GM23248 (cell line): ENCODE results near the gene CDRT4. TPM values are rescaled to one million over a fixed set of nuclear protein-coding genes. Genes with fewer than 3 reads are reported as not detected.

Experiments used
- DNase-seq: peaks from one replicate; pipeline ENCODE4 v3.0.0-alpha.2; 2015
- H2AFZ ChIP-seq: fragments of 200-600 bp; sonication (generic); 2 replicates; pipeline ENCODE4 v1.6.1; 2016; ENCODE audit warnings: antibody characterized with exemption
- H3F3A ChIP-seq: fragments of 200-600 bp; sonication (generic); 2 replicates; pipeline ENCODE4 v1.6.1; 2016; ENCODE audit warnings: mild to moderate bottlenecking, antibody characterized with exemption, mixed run types; ENCODE audit not compliant: insufficient read depth
- H3K27ac ChIP-seq: fragments of 200-600 bp; sonication (generic); 2 replicates; pipeline ENCODE4 v1.5.1; 2016; ENCODE audit warnings: mild to moderate bottlenecking
- H3K27me3 ChIP-seq: fragments of 200-600 bp; sonication (generic); replicated peaks from 2 replicates; pipeline ENCODE4 v1.6.1; 2016; ENCODE audit warnings: mild to moderate bottlenecking; ENCODE audit not compliant: insufficient read depth
- H3K36me3 ChIP-seq: fragments of 200-600 bp; sonication (generic); 2 replicates; pipeline ENCODE4 v1.6.1; 2016; ENCODE audit warnings: low read depth, mild to moderate bottlenecking
- H3K4me1 ChIP-seq: fragments of 200-600 bp; sonication (generic); 2 replicates; pipeline ENCODE4 v1.6.1; 2016; ENCODE audit warnings: mild to moderate bottlenecking; ENCODE audit not compliant: insufficient read depth
- H3K4me2 ChIP-seq: fragments of 200-600 bp; sonication (generic); one replicate; pipeline ENCODE4 v1.6.1; 2016; ENCODE audit warnings: mild to moderate bottlenecking; ENCODE audit not compliant: unreplicated experiment
- H3K4me3 ChIP-seq: fragments of 200-600 bp; sonication (generic); 2 replicates; pipeline ENCODE4 v1.5.1; 2016; ENCODE audit warnings: mild to moderate bottlenecking
- H3K79me2 ChIP-seq: fragments of 200-600 bp; sonication (generic); 2 replicates; pipeline ENCODE4 v1.6.1; 2016; ENCODE audit warnings: mild to moderate bottlenecking; ENCODE audit not compliant: insufficient read depth
- H3K9ac ChIP-seq: fragments of 200-600 bp; sonication (generic); 2 replicates; pipeline ENCODE4 v1.6.1; 2016; ENCODE audit warnings: mild to moderate bottlenecking
- H3K9me2 ChIP-seq: fragments of 200-600 bp; sonication (generic); 2 replicates; pipeline ENCODE4 v1.6.1; 2016; ENCODE audit warnings: mixed run types, mild to moderate bottlenecking, moderate library complexity; ENCODE audit not compliant: insufficient read depth
- H3K9me3 ChIP-seq: fragments of 200-600 bp; sonication (generic); one replicate; pipeline ENCODE4 v1.6.1; 2017; ENCODE audit warnings: low read depth
- H4K20me1 ChIP-seq: fragments of 200-600 bp; sonication (generic); 2 replicates; pipeline ENCODE4 v1.6.0; 2016; ENCODE audit not compliant: insufficient read depth
- EZH2 ChIP-seq: fragments of 200-600 bp; sonication (generic); IDR thresholded peaks from 2 replicates; pipeline ENCODE4 v1.6.1; 2018; ENCODE audit warnings: antibody characterized with exemption, mild to moderate bottlenecking; ENCODE audit not compliant: insufficient read depth, poor library complexity, severe bottlenecking
- EZH2phosphoT487 ChIP-seq: fragments of 200-600 bp; sonication (generic); IDR thresholded peaks from 2 replicates; pipeline ENCODE4 v1.6.1; 2018; ENCODE audit warnings: antibody characterized with exemption, moderate library complexity, mild to moderate bottlenecking, low read depth; ENCODE audit not compliant: insufficient read depth
- WGBS, 2 experiments: methylation state at CpG; one replicate each; pipeline ENCODE4 v1.1.6; 2015 to 2017; ENCODE audit warnings: low lambda C conversion rate in 2 of 2, low coverage in 1 of 2; ENCODE audit errors: missing lambda C conversion rate in 2 of 2; 5-methylcytosine and 5-hydroxymethylcytosine counted together
- in situ Hi-C: fragments of 300-500 bp; cut with MboI; formaldehyde crosslinking; loops from 2 replicates; pipeline ENCODE4 v1.15.0; 2020
- polyA plus RNA-seq: library from polyadenylated mRNA; unstranded; fragments of >200 nt; fragmentation: Nextera tagmentation; extraction: Ambion mirVana; gene quantifications from 2 replicates; pipeline ENCODE4 v1.2.1, GENCODE V29; 2016
- total RNA-seq: library from RNA; depleted of rRNA; stranded (reverse); fragments of >200 nt; shearing (Covaris generic); gene quantifications from 2 replicates; pipeline ENCODE4 v1.2.3, GENCODE V29; 2014

CDRT4 gene
- total and polyA plus RNA-seq, 2 experiments from 2014 or later = 3.0 to 3.8 TPM

DNA sequence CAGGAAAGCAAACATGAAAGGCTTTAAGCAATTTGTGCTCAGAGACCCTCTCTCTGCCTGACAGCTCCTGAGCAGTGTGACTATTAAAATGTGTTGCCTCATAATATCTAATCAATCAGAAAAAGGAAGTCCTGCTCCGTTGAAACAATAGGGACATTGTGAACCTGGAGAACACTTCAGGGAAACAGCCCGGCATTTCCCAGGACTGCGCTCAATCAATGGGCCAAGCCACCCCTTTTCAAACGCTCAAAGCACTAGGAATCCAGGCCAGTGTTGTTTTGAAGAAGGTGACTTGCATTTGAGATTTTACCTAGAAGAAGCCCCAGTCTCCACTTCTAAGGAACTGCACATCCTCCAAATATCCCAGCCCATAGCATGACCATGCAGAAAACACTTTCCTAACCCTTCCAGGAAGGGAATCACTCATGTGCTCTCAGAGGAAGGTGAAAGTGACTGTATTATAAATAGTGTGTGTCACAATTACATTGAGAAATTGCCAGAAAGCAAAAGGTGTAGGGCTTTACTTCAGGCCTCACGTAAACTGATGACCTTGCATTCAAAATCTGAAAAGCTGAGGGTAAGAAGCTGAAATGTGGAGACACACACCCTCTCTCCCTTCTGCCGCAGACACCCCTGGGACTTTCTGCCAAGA, 19.4 kb downstream of the CDRT4 start:
- no peak overlapping the region for H2AFZ ChIP-seq
- in situ Hi-C loops = no loop called here
- no peak overlapping the region for H3K4me2 ChIP-seq

DNA sequence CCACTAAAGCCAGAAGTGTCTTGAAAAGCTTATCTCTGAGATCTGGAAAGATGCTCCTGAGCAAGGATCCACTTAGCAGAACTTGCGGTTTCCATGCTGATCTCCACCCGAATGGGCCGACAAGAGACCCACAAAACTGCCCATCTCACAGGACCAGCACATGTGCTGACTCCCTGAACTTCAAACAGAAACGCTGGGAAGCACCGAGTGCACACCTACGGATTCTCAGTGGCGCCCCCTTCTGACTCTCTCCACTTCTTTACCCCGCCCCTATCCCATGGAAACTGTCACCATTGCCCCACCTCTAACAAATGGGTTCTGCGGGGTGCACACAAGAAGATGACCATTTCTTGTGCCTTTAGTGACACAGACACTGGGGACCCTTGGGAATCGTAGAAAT, 21.4 kb downstream of the CDRT4 start:
- Histone ChIP-seq H3K27ac (no peak overlapping the region), H3K9me3 (no peaks in the 10 kb centered on the region), H3F3A (no peaks in the 10 kb centered on the region), H3K4me2 (no peak overlapping the region), H4K20me1 (no peaks in the 10 kb centered on the region), H3K4me1 (no peaks in the 10 kb centered on the region), H3K36me3 (no peaks in the 10 kb centered on the region), H3K9ac (no peak overlapping the region), H3K79me2 (no peaks in the 10 kb centered on the region), H3K27me3 (no peaks in the 10 kb centered on the region), H3K4me3 (no peak overlapping the region), H2AFZ (no peak overlapping the region), H3K9me2 (no peaks in the 10 kb centered on the region)
- in situ Hi-C loops = no loop called here
- 81 to 82% methylated on average over 10 of the region's 10 CpGs for WGBS, 2 experiments
- TF ChIP-seq EZH2 (no peak), EZH2phosphoT487 (no peak)
- DNase-seq = peak; percentile 9

More for the DNA sequence above, 19.4 kb downstream of the CDRT4 start:
- Histone ChIP-seq H4K20me1 (no peaks in the 10 kb centered on the region), H3K27me3 (no peaks in the 10 kb centered on the region), H3K9me2 (no peaks in the 10 kb centered on the region), H3K9ac (no peak overlapping the region), H3K27ac (no peak overlapping the region), H3K79me2 (no peaks in the 10 kb centered on the region), H3F3A (peaks cover 3% of the 10 kb centered on the region; the same call in 1 of the 2 replicates), H3K4me1 (peaks cover 10% of the 10 kb centered on the region), H3K4me3 (no peak overlapping the region), H3K9me3 (no peaks in the 10 kb centered on the region), H3K36me3 (no peaks in the 10 kb centered on the region)
- DNase-seq = no peak
- 89 to 90% methylated on average over 6 of the region's 6 CpGs for WGBS, 2 experiments
- TF ChIP-seq EZH2 = no peak
- TF ChIP-seq EZH2phosphoT487 = no peak

DNA sequence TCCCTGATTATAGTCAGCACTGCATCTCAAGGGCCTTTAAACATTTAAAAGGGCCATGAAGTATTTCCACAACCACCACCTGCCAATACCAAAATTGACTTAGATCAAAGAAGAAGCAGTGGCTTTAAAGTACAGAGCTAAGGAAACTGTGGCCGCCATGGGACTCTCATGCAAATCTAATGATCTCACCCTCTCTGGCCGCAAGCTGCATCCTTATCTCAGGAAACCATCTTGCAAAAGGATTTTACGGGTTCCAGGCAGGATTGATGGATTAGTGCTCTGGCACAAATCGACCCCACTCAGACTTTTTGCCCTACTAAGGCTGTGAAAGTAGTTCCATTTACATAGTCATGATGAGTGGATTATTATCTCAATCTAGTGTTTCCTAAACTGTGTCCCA, 22.6 kb downstream of the CDRT4 start:
- Histone ChIP-seq H2AFZ (no peak overlapping the region), H3K79me2 (no peaks in the 10 kb centered on the region), H3F3A (no peaks in the 10 kb centered on the region), H3K9me2 (no peaks in the 10 kb centered on the region), H3K4me3 (no peak overlapping the region), H4K20me1 (no peaks in the 10 kb centered on the region), H3K27me3 (no peaks in the 10 kb centered on the region), H3K9me3 (no peaks in the 10 kb centered on the region), H3K4me1 (no peaks in the 10 kb centered on the region), H3K9ac (no peak overlapping the region), H3K36me3 (no peaks in the 10 kb centered on the region), H3K4me2 (no peak overlapping the region), H3K27ac (no peak overlapping the region)
- in situ Hi-C loops = no loop called here
- 68 to 75% methylated on average over 4 of the region's 4 CpGs for WGBS, 2 experiments
- TF ChIP-seq EZH2 (no peak), EZH2phosphoT487 (no peak)
- peak; percentile 6 for DNase-seq

DNA sequence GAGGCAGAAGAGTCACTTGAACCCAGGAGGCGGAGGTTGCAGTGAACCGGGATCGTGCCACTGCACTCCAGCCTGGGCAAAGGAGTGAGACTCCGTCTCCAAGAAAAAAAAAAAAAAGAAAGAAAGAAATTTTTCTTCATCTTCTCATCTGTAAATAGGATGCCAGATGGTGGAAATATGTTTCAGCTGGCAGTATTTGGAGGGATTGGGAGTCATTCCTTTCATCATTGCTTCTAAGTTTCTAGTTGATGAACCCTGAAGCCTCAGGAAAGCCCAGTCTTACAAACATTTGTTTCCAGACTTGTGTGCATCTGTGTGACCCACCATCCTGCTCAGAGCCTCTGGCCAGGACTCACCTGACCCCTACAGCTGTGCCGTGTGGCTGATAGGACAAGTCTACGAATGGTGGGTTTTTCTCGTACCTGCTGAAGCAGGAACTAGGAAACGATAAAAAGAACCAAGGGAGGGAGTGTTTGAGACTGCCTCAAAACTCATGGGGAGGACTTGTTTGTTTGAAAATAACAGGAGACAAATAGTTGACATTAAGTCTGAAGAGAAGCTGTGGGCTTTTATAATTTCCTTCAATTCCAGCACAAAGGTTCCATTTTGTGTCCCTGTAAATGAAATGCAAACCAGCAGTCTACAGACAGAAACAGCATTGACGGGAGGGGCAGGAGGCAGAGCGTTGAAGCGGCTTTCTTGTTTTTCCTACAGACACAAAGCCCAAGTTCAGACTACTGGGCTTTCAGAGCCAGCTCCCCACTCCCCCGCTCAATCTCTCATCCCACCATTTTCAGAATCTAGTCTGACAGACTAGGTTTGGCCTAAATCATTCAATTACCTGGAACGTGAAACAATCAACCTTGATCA, 24.9 kb downstream of the CDRT4 start:
- TF ChIP-seq EZH2phosphoT487 (no peak), EZH2 (no peak)
- Histone ChIP-seq H3K4me1 (no peaks in the 10 kb centered on the region), H4K20me1 (no peaks in the 10 kb centered on the region), H3K79me2 (no peaks in the 10 kb centered on the region), H3K4me2 (no peak overlapping the region), H3K9me2 (no peaks in the 10 kb centered on the region), H3F3A (0 out of 2 replicates have a peak, but pooled peaks cover 3% of the 10 kb centered on the region), H3K36me3 (no peaks in the 10 kb centered on the region), H3K9me3 (no peaks in the 10 kb centered on the region), H3K27me3 (no peaks in the 10 kb centered on the region), H2AFZ (no peak overlapping the region), H3K27ac (no peak overlapping the region), H3K9ac (no peak overlapping the region), H3K4me3 (no peak overlapping the region)
- no peak for DNase-seq
- 69% methylated on average over 13 of the region's 13 CpGs for WGBS, 2 experiments
- in situ Hi-C loops = no loop called here
